Neuronal stem cell (in vitro differentiated cells): Measurements from ENCODE around the gene CACNA1C.

Experiments
- DNase-seq: peaks from one replicate; pipeline ENCODE4 v3.0.0-alpha.2; 2013; ENCODE audit warnings: low spot score
- H2AFZ ChIP-seq: one replicate; pipeline ENCODE4 v1.6.1; 2013; ENCODE audit warnings: mild to moderate bottlenecking, low read length, inconsistent platforms
- H2AK5ac ChIP-seq: 2 replicates; pipeline ENCODE4 v1.6.1; 2013; ENCODE audit warnings: low read depth, mild to moderate bottlenecking, inconsistent platforms, low read length, moderate library complexity, mixed read lengths
- H2BK120ac ChIP-seq: 2 replicates; pipeline ENCODE4 v1.6.1; 2013; ENCODE audit warnings: low read depth, mild to moderate bottlenecking, inconsistent platforms, low read length, moderate library complexity, mixed read lengths
- H2BK12ac ChIP-seq: one replicate; pipeline ENCODE4 v1.6.1; 2013; ENCODE audit warnings: low read length, inconsistent platforms
- H2BK15ac ChIP-seq: 2 replicates; pipeline ENCODE4 v1.6.1; 2013; ENCODE audit warnings: mild to moderate bottlenecking, low read length, inconsistent platforms, mixed read lengths
- H2BK5ac ChIP-seq: one replicate; pipeline ENCODE4 v1.6.1; 2013; ENCODE audit warnings: inconsistent platforms, mild to moderate bottlenecking, low read length, moderate library complexity
- H3K14ac ChIP-seq: one replicate; pipeline ENCODE4 v1.6.1; 2013; ENCODE audit warnings: low read length, inconsistent platforms
- H3K18ac ChIP-seq: 2 replicates; pipeline ENCODE4 v1.6.1; 2013; ENCODE audit warnings: low read length, inconsistent platforms
- H3K23ac ChIP-seq: 2 replicates; pipeline ENCODE4 v1.6.1; 2013; ENCODE audit warnings: low read depth, mild to moderate bottlenecking, mixed read lengths, low read length, inconsistent platforms; ENCODE audit not compliant: poor library complexity
- H3K27ac ChIP-seq: replicated peaks from 3 replicates; pipeline ENCODE4 v1.5.1; 2013; ENCODE audit warnings: low read length, inconsistent platforms
- H3K27me3 ChIP-seq, 3 experiments: 2 replicates each; pipeline ENCODE4 v1.6.1; 2013; ENCODE audit warnings: low read length in 3 of 3, mild to moderate bottlenecking in 2 of 3, inconsistent platforms in 1 of 3, low read depth in 1 of 3, mixed read lengths in 1 of 3, moderate library complexity in 1 of 3; ENCODE audit not compliant: control insufficient read depth in 3 of 3, insufficient read depth in 3 of 3
- H3K36me3 ChIP-seq, 2 donors: replicated peaks in 1 of 2; 2 replicates each; pipeline ENCODE4 v1.6.1; 2013; ENCODE audit warnings: low read length in 2 of 2; ENCODE audit not compliant: control insufficient read depth in 2 of 2, insufficient read depth in 2 of 2
- H3K4ac ChIP-seq: 2 replicates; pipeline ENCODE4 v1.6.1; 2013; ENCODE audit warnings: inconsistent platforms, mild to moderate bottlenecking, low read length, moderate library complexity
- H3K4me1 ChIP-seq, 2 donors: 1 replicate in 1 of 2; 2 replicates in 1 of 2; pipeline ENCODE4 v1.6.1; 2013; ENCODE audit warnings: low read length in 2 of 2, low read depth in 1 of 2; ENCODE audit not compliant: control insufficient read depth in 2 of 2, insufficient read depth in 1 of 2
- H3K4me2 ChIP-seq: one replicate; pipeline ENCODE4 v1.6.1; 2013; ENCODE audit warnings: mild to moderate bottlenecking, low read length, inconsistent platforms; ENCODE audit not compliant: insufficient read depth, poor library complexity, severe bottlenecking
- H3K4me3 ChIP-seq, 2 donors: 2 replicates each; pipeline ENCODE4 v1.5.1; 2013; ENCODE audit warnings: low read length in 2 of 2, mild to moderate bottlenecking in 2 of 2, inconsistent platforms in 1 of 2, moderate library complexity in 1 of 2
- H3K79me1 ChIP-seq: one replicate; pipeline ENCODE4 v1.6.1; 2013; ENCODE audit warnings: low read depth, mild to moderate bottlenecking, inconsistent platforms, low read length, moderate library complexity
- H3K9ac ChIP-seq: one replicate; pipeline ENCODE4 v1.6.1; 2013; ENCODE audit warnings: mild to moderate bottlenecking, low read depth, low read length, inconsistent platforms; ENCODE audit not compliant: poor library complexity
- H3K9me3 ChIP-seq, 2 donors: replicated peaks in 1 of 2; 2 replicates each; pipeline versions ENCODE3 to v1.6.1; 2013; ENCODE audit warnings: low read length in 2 of 2, mild to moderate bottlenecking in 2 of 2, inconsistent platforms in 1 of 2, low read depth in 1 of 2, mixed read lengths in 1 of 2, moderate library complexity in 1 of 2; ENCODE audit not compliant: control insufficient read depth in 2 of 2, insufficient read depth in 1 of 2
- H4K8ac ChIP-seq: one replicate; pipeline ENCODE4 v1.6.1; 2013; ENCODE audit warnings: low read depth, mild to moderate bottlenecking, inconsistent platforms, low read length, moderate library complexity
- H4K91ac ChIP-seq: one replicate; pipeline ENCODE4 v1.6.1; 2013; ENCODE audit warnings: low read length, low read depth, mild to moderate bottlenecking, inconsistent platforms; ENCODE audit not compliant: poor library complexity
- WGBS, 2 donors: extraction: QIAGEN DNeasy Blood & Tissue Kit; methylation state at CpG; one replicate each; pipeline ENCODE4 v1.1.7; 2013; ENCODE audit warnings: missing lambda C conversion rate in 2 of 2, mixed read lengths in 1 of 2; ENCODE audit not compliant: insufficient read length in 2 of 2, insufficient replicate concordance in 1 of 2; ENCODE audit errors: extremely low coverage in 2 of 2; 5-methylcytosine and 5-hydroxymethylcytosine counted together

The CACNA1C gene

DNA sequence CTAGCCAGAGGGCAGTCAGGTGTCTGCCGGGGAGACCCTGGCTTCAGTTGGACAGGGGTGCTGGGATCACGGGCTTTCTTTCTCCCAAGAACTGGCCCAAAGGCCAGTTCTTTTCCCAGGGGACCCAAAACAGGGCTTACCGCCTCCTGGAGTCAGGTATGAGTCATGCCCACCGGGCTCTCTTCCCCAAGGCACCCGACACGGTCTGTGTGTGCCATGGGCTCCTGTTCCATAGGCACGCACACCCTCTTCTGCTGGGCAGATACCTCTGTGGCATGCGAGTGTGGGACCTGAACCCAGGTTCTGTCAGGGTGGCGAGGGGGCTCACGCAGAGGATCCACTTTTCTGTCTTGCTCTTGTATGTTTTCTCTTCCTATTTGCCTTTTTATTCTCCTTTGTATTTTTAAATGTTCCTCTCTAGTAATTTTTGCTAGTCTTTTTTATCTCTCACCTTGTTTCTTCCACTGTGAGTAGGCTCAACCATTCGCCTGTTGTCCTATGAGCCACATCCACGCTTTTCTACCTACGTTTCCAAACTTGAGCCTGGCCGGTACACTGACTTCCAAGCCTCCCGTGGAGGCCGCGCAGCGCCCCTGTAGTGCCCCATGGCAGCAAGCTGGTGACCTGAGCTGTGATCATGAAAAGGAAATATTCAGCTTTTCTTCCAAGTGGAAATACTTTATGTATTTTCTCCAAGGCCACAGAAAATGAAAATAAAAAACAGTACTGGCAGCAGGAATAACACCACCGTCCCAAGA is 362.2 kb downstream of the CACNA1C start:
- H3K4me1 ChIP-seq = peaks cover 0 to 10% of the 10 kb centered on the region in 2 donors
- H3K4ac ChIP-seq = no peak overlapping the region
- H3K14ac ChIP-seq = no peak overlapping the region
- no peak overlapping the region for H3K9ac ChIP-seq
- H3K18ac ChIP-seq = no peak overlapping the region
- H3K9me3 ChIP-seq = no peaks in the 10 kb centered on the region
- H2AK5ac ChIP-seq = no peak overlapping the region
- H3K4me3 ChIP-seq = no peak overlapping the region
- DNase-seq = no peak
- no peak overlapping the region for H2BK5ac ChIP-seq
- no peaks in the 10 kb centered on the region for H3K79me1 ChIP-seq
- H3K27ac ChIP-seq = no peak overlapping the region
- no CpG with 5 or more reads among the region's 19 CpGs for WGBS, 2 donors
- H2BK120ac ChIP-seq = peak overlapping the region; percentile 39
- no peak overlapping the region for H2BK12ac ChIP-seq
- no peak overlapping the region for H3K4me2 ChIP-seq
- peaks cover 0 to 9% (median 0%) of the 10 kb centered on the region in 3 experiments for H3K27me3 ChIP-seq
- H3K23ac ChIP-seq = no peak overlapping the region
- H3K36me3 ChIP-seq = no peaks in the 10 kb centered on the region
- no peak overlapping the region for H2AFZ ChIP-seq
- no peak overlapping the region for H4K8ac ChIP-seq
- no peak overlapping the region for H2BK15ac ChIP-seq
- H4K91ac ChIP-seq = no peak overlapping the region

DNA sequence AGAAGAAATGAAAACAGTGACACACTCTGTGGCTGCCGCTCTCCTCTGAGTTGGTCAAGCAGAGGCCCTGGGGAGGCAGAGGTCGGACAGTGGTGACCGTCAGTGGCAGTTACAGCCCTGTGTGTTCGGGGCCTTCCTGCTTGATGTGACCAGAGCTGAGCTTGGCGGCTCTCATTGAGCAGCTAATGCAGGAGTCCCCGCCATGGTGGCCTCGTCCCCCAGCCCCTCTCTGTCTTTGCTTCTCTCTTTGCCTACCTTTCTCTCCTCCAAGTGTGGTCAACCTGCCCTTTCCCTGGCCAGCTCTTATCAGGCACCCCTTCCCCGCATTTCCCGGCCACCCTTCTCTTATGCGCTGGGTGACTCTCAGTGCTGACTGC is 362.8 kb downstream of the CACNA1C start:
- peaks cover 0 to 9% (median 0%) of the 10 kb centered on the region in 3 experiments for H3K27me3 ChIP-seq

DNA sequence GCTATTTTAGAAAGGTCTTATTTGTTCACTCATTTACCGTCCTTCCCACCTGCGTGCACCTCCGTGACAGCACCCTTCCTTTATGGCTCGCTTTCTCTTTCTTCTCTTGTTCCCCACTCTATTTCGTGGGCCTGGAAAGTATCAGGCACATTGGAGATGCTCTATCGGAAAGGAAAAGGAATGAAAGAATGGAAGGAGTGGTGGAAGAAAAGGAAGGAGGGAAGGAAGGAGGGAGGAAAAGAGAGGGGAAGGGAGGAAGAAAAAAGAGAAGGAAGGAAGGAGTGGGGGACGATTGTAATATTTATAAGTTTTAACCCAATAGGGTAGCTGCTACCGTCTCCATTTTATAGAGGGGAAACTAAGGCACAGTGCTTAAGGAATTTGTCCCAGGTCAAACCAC is 363.4 kb downstream of the CACNA1C start:
- WGBS, 2 donors = 100% methylated on average over 1 of the region's 8 CpGs; no CpG with 5 or more reads in 1 of the 2 donors
- H3K9me3 ChIP-seq = no peaks in the 10 kb centered on the region

More for the DNA sequence above, 362.8 kb downstream of the CACNA1C start:
- H3K27ac ChIP-seq = no peak overlapping the region
- no peak overlapping the region for H4K8ac ChIP-seq
- H3K4ac ChIP-seq = no peak overlapping the region
- H2BK5ac ChIP-seq = no peak overlapping the region
- no peak overlapping the region for H3K4me2 ChIP-seq
- peak overlapping the region; percentile 79 for H3K18ac ChIP-seq
- no peak overlapping the region for H3K9ac ChIP-seq
- H2BK15ac ChIP-seq = no peak overlapping the region
- H3K9me3 ChIP-seq = no peaks in the 10 kb centered on the region
- H3K36me3 ChIP-seq = no peaks in the 10 kb centered on the region
- no peak overlapping the region for H2BK12ac ChIP-seq
- no peak overlapping the region for H4K91ac ChIP-seq
- H3K79me1 ChIP-seq = no peaks in the 10 kb centered on the region
- H3K23ac ChIP-seq = peak overlapping the region; percentile 14
- H3K4me3 ChIP-seq = no peak overlapping the region
- H3K14ac ChIP-seq = no peak overlapping the region
- H2AK5ac ChIP-seq = peak overlapping the region; percentile 18
- H2BK120ac ChIP-seq = no peak overlapping the region
- no peak for DNase-seq
- WGBS, 2 donors = no CpG with 5 or more reads among the region's 10 CpGs
- peaks cover 0 to 11% of the 10 kb centered on the region in 2 donors for H3K4me1 ChIP-seq
- H2AFZ ChIP-seq = no peak overlapping the region

DNA sequence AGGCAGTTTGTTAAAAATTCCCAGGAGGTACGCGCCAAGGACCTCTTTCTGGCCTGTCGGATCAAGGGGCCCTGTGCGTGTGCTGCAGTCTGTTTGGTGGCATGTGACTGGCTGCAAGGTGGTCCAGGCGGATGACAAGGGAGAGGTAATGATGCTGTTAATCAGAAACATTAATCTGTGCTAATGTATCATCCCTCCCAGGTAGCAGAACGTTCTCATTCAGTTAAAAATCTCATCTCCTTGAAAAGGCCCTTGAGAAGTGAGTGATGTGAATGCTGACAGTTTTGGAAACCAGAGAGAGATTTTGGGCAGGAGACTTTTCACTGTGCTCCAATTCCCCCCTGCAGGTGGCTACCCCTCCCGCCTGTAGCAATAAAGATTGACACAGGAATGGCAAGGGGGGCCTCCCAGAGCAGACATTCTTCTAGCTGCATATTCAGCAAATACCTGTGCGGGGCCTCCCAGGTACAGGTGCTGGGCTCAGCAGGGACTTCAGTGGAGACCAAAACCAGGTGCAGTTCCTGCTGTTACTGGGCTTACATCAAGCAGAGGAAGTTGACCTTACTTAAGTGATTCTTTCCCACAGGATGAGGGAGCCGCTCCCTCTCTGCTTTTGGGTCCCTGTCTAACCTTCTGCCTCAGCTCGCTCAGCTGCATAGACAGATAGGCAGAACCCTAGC is 364.8 kb downstream of the CACNA1C start:
- Histone ChIP-seq H4K91ac (no peak overlapping the region), H2BK5ac (no peak overlapping the region), H3K4me1 (peaks cover 0 to 1% of the 10 kb centered on the region in 2 donors), H4K8ac (no peak overlapping the region), H3K36me3 (no peaks in the 10 kb centered on the region), H3K9me3 (no peaks in the 10 kb centered on the region), H3K9ac (no peak overlapping the region), H3K4me3 (no peak overlapping the region), H3K79me1 (no peaks in the 10 kb centered on the region), H3K14ac (peak overlapping the region; percentile 14), H3K4ac (no peak overlapping the region), H2BK15ac (no peak overlapping the region), H2BK120ac (no peak overlapping the region), H2BK12ac (no peak overlapping the region), H3K18ac (peak overlapping the region; percentile 28), H3K23ac (no peak overlapping the region), H3K27me3 (peaks cover 0 to 10% (median 0%) of the 10 kb centered on the region in 3 experiments), H2AFZ (no peak overlapping the region), H3K4me2 (no peak overlapping the region), H3K27ac (no peak overlapping the region), H2AK5ac (peak overlapping the region; percentile 22)
- DNase-seq = no peak
- no CpG with 5 or more reads among the region's 10 CpGs for WGBS, 2 donors

More for the DNA sequence above, 363.4 kb downstream of the CACNA1C start:
- Histone ChIP-seq H3K4me1 (peaks cover 0 to 11% of the 10 kb centered on the region in 2 donors), H3K79me1 (no peaks in the 10 kb centered on the region), H4K8ac (no peak overlapping the region), H3K4me2 (no peak overlapping the region), H3K27me3 (peaks cover 0 to 7% (median 0%) of the 10 kb centered on the region in 3 experiments), H3K4me3 (no peak overlapping the region), H3K18ac (no peak overlapping the region), H3K9ac (no peak overlapping the region), H2BK15ac (no peak overlapping the region), H3K36me3 (no peaks in the 10 kb centered on the region), H2BK12ac (no peak overlapping the region), H2AFZ (no peak overlapping the region), H3K4ac (no peak overlapping the region), H3K14ac (no peak overlapping the region), H2AK5ac (no peak overlapping the region), H2BK5ac (no peak overlapping the region), H2BK120ac (no peak overlapping the region), H4K91ac (no peak overlapping the region), H3K27ac (no peak overlapping the region), H3K23ac (no peak overlapping the region)
- no peak for DNase-seq
